IMR-90 (cell line): Measurements from ENCODE around the gene ACP6. TPM values are rescaled to one million over a fixed set of nuclear protein-coding genes. Genes with fewer than 3 reads are reported as not detected.
A peak's percentile ranks its signal among the peaks of the same experiment; 100 is the strongest.

Experiments used
- ATAC-seq: fragments of 200-7000 bp; cut with Tn5 transposase; 2 replicates; pipeline ENCODE4 v1.9.1; 2020; ENCODE audit warnings: low read depth, mild to moderate bottlenecking, moderate library complexity
- BruUV-seq: library from RNA; stranded (reverse); fragments of 400-500 nt; replicated peaks from 2 replicates; lab custom pipeline; 2021; lab: Mats Ljungman, UMichigan
- CTCF ChIA-PET: fragments of 300-600 bp; formaldehyde crosslinking; extraction: SDS; loops from one replicate; lab custom pipeline; 2021; ENCODE audit warnings: antibody characterized with exemption; lab: Yijun Ruan, JAX
- POLR2A ChIA-PET: fragments of 300-600 bp; sonication (Branson Sonifier 250); formaldehyde crosslinking; loops from one replicate; lab custom pipeline; 2022; ENCODE audit warnings: antibody characterized with exemption; ENCODE audit not compliant: unreplicated experiment; lab: Charles Lee
- DNase-seq: peaks from one replicate; pipeline ENCODE4 v3.0.0; 2013
- H2AFZ ChIP-seq: replicated peaks from 2 replicates; pipeline ENCODE3; 2013; ENCODE audit warnings: low read length, mild to moderate bottlenecking; ENCODE audit not compliant: poor library complexity
- H2AK5ac ChIP-seq: 2 replicates; pipeline ENCODE4 v1.6.1; 2013; ENCODE audit warnings: low read depth, low read length, inconsistent platforms
- H2AK9ac ChIP-seq: replicated peaks from 2 replicates; pipeline ENCODE3; 2013; ENCODE audit warnings: mild to moderate bottlenecking, low read depth, low read length, moderate library complexity; ENCODE audit not compliant: poor library complexity
- H2BK120ac ChIP-seq: 2 replicates; pipeline ENCODE4 v1.6.1; 2013; ENCODE audit warnings: low read depth, low read length, inconsistent platforms
- H2BK15ac ChIP-seq: 3 replicates; pipeline ENCODE4 v1.6.1; 2013; ENCODE audit warnings: low read depth, low read length, inconsistent platforms
- H2BK20ac ChIP-seq: 2 replicates; pipeline ENCODE4 v1.6.1; 2013; ENCODE audit warnings: low read depth, mild to moderate bottlenecking, inconsistent platforms, low read length, moderate library complexity
- H2BK5ac ChIP-seq: 2 replicates; pipeline ENCODE4 v1.6.1; 2013; ENCODE audit warnings: mild to moderate bottlenecking, low read depth, low read length, inconsistent platforms; ENCODE audit not compliant: poor library complexity, severe bottlenecking
- H3K14ac ChIP-seq: replicated peaks from 2 replicates; pipeline ENCODE4 v1.6.1; 2013; ENCODE audit warnings: low read depth, low read length, inconsistent platforms
- H3K18ac ChIP-seq: 2 replicates; pipeline ENCODE4 v1.6.1; 2013; ENCODE audit warnings: low read depth, low read length, control low read depth
- H3K23ac ChIP-seq: 2 replicates; pipeline ENCODE4 v1.6.1; 2013; ENCODE audit warnings: low read depth, low read length, inconsistent platforms
- H3K27ac ChIP-seq: 2 replicates; pipeline ENCODE4 v1.5.1; 2013; ENCODE audit warnings: mild to moderate bottlenecking, control low read depth, low read length; ENCODE audit not compliant: insufficient read depth
- H3K27me3 ChIP-seq: 2 replicates; pipeline ENCODE4 v1.6.1; 2013; ENCODE audit warnings: low read length; ENCODE audit not compliant: control insufficient read depth, insufficient read depth
- H3K36me3 ChIP-seq: 2 replicates; pipeline ENCODE4 v1.6.1; 2013; ENCODE audit warnings: low read length, mixed read lengths; ENCODE audit not compliant: control insufficient read depth, insufficient read depth
- H3K4ac ChIP-seq: 2 replicates; pipeline ENCODE4 v1.6.1; 2013; ENCODE audit warnings: low read depth, low read length, inconsistent platforms
- H3K4me1 ChIP-seq: 2 replicates; pipeline ENCODE4 v1.6.1; 2013; ENCODE audit warnings: low read length, mixed read lengths; ENCODE audit not compliant: control insufficient read depth, insufficient read depth
- H3K4me2 ChIP-seq: 2 replicates; pipeline ENCODE4 v1.6.1; 2013; ENCODE audit warnings: low read depth, mild to moderate bottlenecking, control low read depth, low read length, moderate library complexity
- H3K4me3 ChIP-seq: 2 replicates; pipeline ENCODE4 v1.5.1; 2013; ENCODE audit warnings: low read depth, mild to moderate bottlenecking, control low read depth, low read length, moderate library complexity; ENCODE audit not compliant: insufficient read depth
- H3K56ac ChIP-seq: 2 replicates; pipeline ENCODE4 v1.6.1; 2013; ENCODE audit warnings: low read length, inconsistent platforms; ENCODE audit not compliant: insufficient read depth; ENCODE audit errors: extremely low read depth
- H3K79me1 ChIP-seq, 2 experiments: 2 replicates each; pipeline ENCODE4 v1.6.1; 2013; ENCODE audit warnings: low read length in 2 of 2, inconsistent platforms in 1 of 2, low read depth in 1 of 2
- H3K9ac ChIP-seq: 2 replicates; pipeline ENCODE4 v1.6.1; 2013; ENCODE audit warnings: low read depth, low read length, control low read depth
- H3K9me1 ChIP-seq: 2 replicates; pipeline ENCODE4 v1.6.1; 2013; ENCODE audit warnings: low read length, inconsistent platforms; ENCODE audit not compliant: insufficient read depth
- H3K9me3 ChIP-seq: 2 replicates; pipeline ENCODE4 v1.6.1; 2013; ENCODE audit warnings: low read length; ENCODE audit not compliant: control insufficient read depth, insufficient read depth
- H4K20me1 ChIP-seq: 2 replicates; pipeline ENCODE4 v1.6.1; 2013; ENCODE audit warnings: low read length, inconsistent platforms; ENCODE audit not compliant: insufficient read depth
- H4K5ac ChIP-seq: 2 replicates; pipeline ENCODE4 v1.6.1; 2013; ENCODE audit warnings: mild to moderate bottlenecking, low read depth, low read length, control low read depth
- H4K8ac ChIP-seq, 2 experiments: 2 replicates each; pipeline ENCODE4 v1.6.1; 2013; ENCODE audit warnings: low read depth in 2 of 2, low read length in 2 of 2, control low read depth in 1 of 2, inconsistent platforms in 1 of 2
- H4K91ac ChIP-seq: 2 replicates; pipeline ENCODE4 v1.6.1; 2013; ENCODE audit warnings: low read depth, low read length, inconsistent platforms; ENCODE audit not compliant: insufficient read depth
- BHLHE40 ChIP-seq: fragments of 150-350 bp; IDR thresholded peaks from 2 replicates; pipeline ENCODE4 v1.6.1; 2016; ENCODE audit warnings: mild to moderate bottlenecking, low read depth, low read length
- CEBPB ChIP-seq: IDR thresholded peaks from 2 replicates; pipeline ENCODE4 v1.6.1; 2012; ENCODE audit warnings: low read depth, low read length, improper control_type of control experiment
- CHD1 ChIP-seq: IDR thresholded peaks from 2 replicates; pipeline ENCODE4 v1.6.1; 2012; ENCODE audit warnings: low read depth, low read length, improper control_type of control experiment
- FOS ChIP-seq: fragments of 150-350 bp; IDR thresholded peaks from 2 replicates; pipeline ENCODE4 v1.6.1; 2016; ENCODE audit warnings: low read depth, low read length
- MAFK ChIP-seq: IDR thresholded peaks from 2 replicates; pipeline ENCODE4 v1.6.1; 2012; ENCODE audit warnings: low read depth, low read length, improper control_type of control experiment
- MAZ ChIP-seq: IDR thresholded peaks from 2 replicates; pipeline ENCODE4 v1.6.1; 2012; ENCODE audit warnings: low read depth, mild to moderate bottlenecking, low read length, improper control_type of control experiment, moderate library complexity, borderline replicate concordance
- MXI1 ChIP-seq: IDR thresholded peaks from 2 replicates; pipeline ENCODE4 v1.6.1; 2012; ENCODE audit warnings: low read depth, mild to moderate bottlenecking, low read length, moderate library complexity, borderline replicate concordance
- NFE2L2 ChIP-seq: fragments of 150-350 bp; IDR thresholded peaks from 2 replicates; pipeline ENCODE4 v1.6.1; 2016; ENCODE audit warnings: low read depth, mild to moderate bottlenecking, low read length
- POLR2A ChIP-seq: IDR thresholded peaks from 2 replicates; pipeline ENCODE4 v1.6.1; 2012; ENCODE audit warnings: mild to moderate bottlenecking, low read depth, low read length
- RAD21 ChIP-seq: IDR thresholded peaks from 2 replicates; pipeline ENCODE4 v1.6.1; 2012; ENCODE audit warnings: low read length, improper control_type of control experiment
- RCOR1 ChIP-seq: IDR thresholded peaks from 2 replicates; pipeline ENCODE4 v1.6.1; 2012; ENCODE audit warnings: mild to moderate bottlenecking, low read length, improper control_type of control experiment; ENCODE audit not compliant: insufficient replicate concordance
- RFX5 ChIP-seq: IDR thresholded peaks from 2 replicates; pipeline ENCODE4 v1.8.0; 2012; ENCODE audit warnings: low read depth, mild to moderate bottlenecking, low read length, moderate library complexity
- SMC3 ChIP-seq: fragments of 150-350 bp; IDR thresholded peaks from 2 replicates; pipeline ENCODE4 v1.6.1; 2016; ENCODE audit warnings: low read depth, mild to moderate bottlenecking, antibody characterized with exemption, low read length, moderate library complexity
- WGBS, 2 experiments: methylation state at CpG; one replicate each; pipeline versions ENCODE4 v1.1.5 to v1.1.7; 2013; ENCODE audit warnings: missing lambda C conversion rate in 2 of 2; ENCODE audit not compliant: insufficient read length in 1 of 2; ENCODE audit errors: extremely low coverage in 2 of 2; 5-methylcytosine and 5-hydroxymethylcytosine counted together
- dilution Hi-C: fragments of 300-500 bp; cut with HindIII; formaldehyde crosslinking; loops from one replicate; pipeline ENCODE4 v1.14.3; 2018; ENCODE audit warnings: low sequenced_read_pairs; ENCODE audit not compliant: unreplicated experiment
- in situ Hi-C: fragments of 300-500 bp; cut with MboI; formaldehyde crosslinking; loops from 3 replicates; pipeline ENCODE4 v1.14.3; 2019; ENCODE audit warnings: low sequenced_read_pairs, inconsistent platforms, mixed read lengths
- intact Hi-C: fragments of 100-400 bp; cut with micrococcal nuclease; formaldehyde crosslinking; loops from 2 replicates; pipeline ENCODE4 v1.10.0; 2022
- polyA plus RNA-seq, 3 experiments: library from polyadenylated mRNA; depleted of rRNA; stranded (reverse); fragments of >200 nt; gene quantifications; 2 replicates each; pipeline ENCODE4 v1.2.3, GENCODE V29; 2012; ENCODE audit warnings: low replicate concordance in 1 of 3
- total RNA-seq: library from RNA; depleted of rRNA; stranded (reverse); fragments of >200 nt; gene quantifications from 2 replicates; pipeline ENCODE4 v1.2.3, GENCODE V29; 2012
- TF ChIP-seq, protein P1 (sequence below): fragments of 150-350 bp; IDR thresholded peaks from 2 replicates; pipeline ENCODE4 v1.6.1; 2017; ENCODE audit warnings: mild to moderate bottlenecking, antibody characterized with exemption, low read length, low read depth
- TF ChIP-seq, protein P2 (sequence below): conservative IDR thresholded peaks from 2 replicates; pipeline ENCODE4 v1.5.1; 2012; ENCODE audit warnings: mild to moderate bottlenecking, low read depth, low read length, improper control_type of control experiment
- TF ChIP-seq, protein P3 (sequence below): fragments of 150-350 bp; IDR thresholded peaks from 2 replicates; pipeline ENCODE4 v1.6.1; 2016; ENCODE audit warnings: low read depth, mild to moderate bottlenecking, low read length, moderate library complexity, borderline replicate concordance

The ACP6 gene
- total and polyA plus RNA-seq, 2 of the 4 experiments (the other 2 are of a cell fraction), result 2.5 to 8.2 TPM

DNA sequence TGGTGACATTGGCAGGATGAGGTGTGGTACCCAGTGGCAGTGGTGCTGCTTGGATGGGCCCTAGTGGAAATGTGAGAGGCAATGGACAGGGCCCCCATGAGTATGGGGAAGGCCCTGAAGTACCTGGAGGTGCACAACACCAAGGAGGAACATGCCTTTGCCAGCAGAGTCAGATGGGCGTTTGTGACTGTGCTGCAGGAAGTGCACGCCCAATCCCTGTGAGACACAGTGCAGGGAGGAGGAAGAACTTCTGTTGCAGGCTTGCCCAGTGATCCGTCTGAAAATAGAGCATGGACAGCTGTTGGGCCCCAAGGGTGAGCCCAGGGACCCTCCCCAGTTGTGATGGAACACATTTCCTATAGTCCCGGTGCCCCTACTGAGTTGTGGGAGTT is 47.4 kb upstream of the ACP6 start:
- H3K56ac ChIP-seq, result no peak overlapping the region
- H4K8ac ChIP-seq, result no peak overlapping the region
- no peak overlapping the region for H3K23ac ChIP-seq
- H3K4ac ChIP-seq, result no peak overlapping the region
- no peak overlapping the region for H2BK15ac ChIP-seq
- no peaks in the 10 kb centered on the region for H3K36me3 ChIP-seq
- H2BK5ac ChIP-seq, result no peak overlapping the region
- in situ Hi-C loops (no loop called here), dilution Hi-C loops (no loop called here), intact Hi-C loops (no loop called here)
- H3K9me1 ChIP-seq, result no peaks in the 10 kb centered on the region
- H3K79me1 ChIP-seq, result no peaks in the 10 kb centered on the region
- no peaks in the 10 kb centered on the region; the same call in 1 of the 2 replicates for H3K27me3 ChIP-seq
- H3K14ac ChIP-seq, result no peak overlapping the region
- no peak overlapping the region for H2BK120ac ChIP-seq
- H2AFZ ChIP-seq, result peak overlapping the region; percentile 43
- no peak for TF ChIP-seq RCOR1
- no peak for TF ChIP-seq MAFK
- TF ChIP-seq, protein P1, sequence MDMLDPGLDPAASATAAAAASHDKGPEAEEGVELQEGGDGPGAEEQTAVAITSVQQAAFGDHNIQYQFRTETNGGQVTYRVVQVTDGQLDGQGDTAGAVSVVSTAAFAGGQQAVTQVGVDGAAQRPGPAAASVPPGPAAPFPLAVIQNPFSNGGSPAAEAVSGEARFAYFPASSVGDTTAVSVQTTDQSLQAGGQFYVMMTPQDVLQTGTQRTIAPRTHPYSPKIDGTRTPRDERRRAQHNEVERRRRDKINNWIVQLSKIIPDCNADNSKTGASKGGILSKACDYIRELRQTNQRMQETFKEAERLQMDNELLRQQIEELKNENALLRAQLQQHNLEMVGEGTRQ, result no peak
- TF ChIP-seq MXI1, result no peak
- no peak for TF ChIP-seq FOS
- TF ChIP-seq RAD21, result no peak
- TF ChIP-seq, protein P2, sequence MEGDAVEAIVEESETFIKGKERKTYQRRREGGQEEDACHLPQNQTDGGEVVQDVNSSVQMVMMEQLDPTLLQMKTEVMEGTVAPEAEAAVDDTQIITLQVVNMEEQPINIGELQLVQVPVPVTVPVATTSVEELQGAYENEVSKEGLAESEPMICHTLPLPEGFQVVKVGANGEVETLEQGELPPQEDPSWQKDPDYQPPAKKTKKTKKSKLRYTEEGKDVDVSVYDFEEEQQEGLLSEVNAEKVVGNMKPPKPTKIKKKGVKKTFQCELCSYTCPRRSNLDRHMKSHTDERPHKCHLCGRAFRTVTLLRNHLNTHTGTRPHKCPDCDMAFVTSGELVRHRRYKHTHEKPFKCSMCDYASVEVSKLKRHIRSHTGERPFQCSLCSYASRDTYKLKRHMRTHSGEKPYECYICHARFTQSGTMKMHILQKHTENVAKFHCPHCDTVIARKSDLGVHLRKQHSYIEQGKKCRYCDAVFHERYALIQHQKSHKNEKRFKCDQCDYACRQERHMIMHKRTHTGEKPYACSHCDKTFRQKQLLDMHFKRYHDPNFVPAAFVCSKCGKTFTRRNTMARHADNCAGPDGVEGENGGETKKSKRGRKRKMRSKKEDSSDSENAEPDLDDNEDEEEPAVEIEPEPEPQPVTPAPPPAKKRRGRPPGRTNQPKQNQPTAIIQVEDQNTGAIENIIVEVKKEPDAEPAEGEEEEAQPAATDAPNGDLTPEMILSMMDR, result no peak
- TF ChIP-seq, protein P3, sequence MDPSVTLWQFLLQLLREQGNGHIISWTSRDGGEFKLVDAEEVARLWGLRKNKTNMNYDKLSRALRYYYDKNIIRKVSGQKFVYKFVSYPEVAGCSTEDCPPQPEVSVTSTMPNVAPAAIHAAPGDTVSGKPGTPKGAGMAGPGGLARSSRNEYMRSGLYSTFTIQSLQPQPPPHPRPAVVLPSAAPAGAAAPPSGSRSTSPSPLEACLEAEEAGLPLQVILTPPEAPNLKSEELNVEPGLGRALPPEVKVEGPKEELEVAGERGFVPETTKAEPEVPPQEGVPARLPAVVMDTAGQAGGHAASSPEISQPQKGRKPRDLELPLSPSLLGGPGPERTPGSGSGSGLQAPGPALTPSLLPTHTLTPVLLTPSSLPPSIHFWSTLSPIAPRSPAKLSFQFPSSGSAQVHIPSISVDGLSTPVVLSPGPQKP, result no peak
- TF ChIP-seq CHD1, result no peak
- TF ChIP-seq RFX5, result no peak
- no peak for TF ChIP-seq BHLHE40
- no peak for TF ChIP-seq SMC3
- no peak for TF ChIP-seq POLR2A
- no peak for TF ChIP-seq CEBPB
- no peak for TF ChIP-seq NFE2L2
- no peak for TF ChIP-seq MAZ
- H3K9me3 ChIP-seq, result no peaks in the 10 kb centered on the region
- ChIA-PET CTCF (no interaction called here), POLR2A (no interaction called here)
- no peak overlapping the region for H4K91ac ChIP-seq
- H2AK9ac ChIP-seq, result no peak overlapping the region
- WGBS, 2 experiments, result no CpG with 5 or more reads among the region's 4 CpGs
- no peak overlapping the region for H2BK20ac ChIP-seq
- H3K27ac ChIP-seq, result no peak overlapping the region
- H2AK5ac ChIP-seq, result no peak overlapping the region
- no peaks in the 10 kb centered on the region for H3K4me1 ChIP-seq
- DNase-seq, result no peak
- no peak overlapping the region for H3K4me2 ChIP-seq
- ATAC-seq, result no peak
- BruUV-seq, result no TSS peak
- no peak overlapping the region for H4K5ac ChIP-seq
- H4K20me1 ChIP-seq, result no peaks in the 10 kb centered on the region
- H3K4me3 ChIP-seq, result no peak overlapping the region
- no peak overlapping the region for H3K18ac ChIP-seq
- H3K9ac ChIP-seq, result no peak overlapping the region
